PFSK-1 (cell line): ENCODE results near the gene PRL.

Source experiments
- FOXP2 ChIP-seq: optimal IDR thresholded peaks from 2 replicates; pipeline ENCODE3; 2011; ENCODE audit warnings: borderline replicate concordance, control low read depth, inconsistent platforms; ENCODE audit not compliant: insufficient read depth; ENCODE audit errors: extremely low read length, extremely low read depth
- POLR2AphosphoS5 ChIP-seq: IDR thresholded peaks from 2 replicates; pipeline ENCODE4 v1.6.1; 2012; ENCODE audit warnings: low read depth, mild to moderate bottlenecking, control low read depth, low read length, moderate library complexity
- SIN3A ChIP-seq: IDR thresholded peaks from 2 replicates; pipeline ENCODE4 v1.6.1; 2012; ENCODE audit warnings: mild to moderate bottlenecking, low read length, moderate library complexity, borderline replicate concordance; ENCODE audit not compliant: insufficient read depth
- TAF1 ChIP-seq: IDR thresholded peaks from 2 replicates; pipeline ENCODE4 v1.6.1; 2012; ENCODE audit warnings: low read length, control low read depth, borderline replicate concordance; ENCODE audit not compliant: insufficient read depth
- TF ChIP-seq, protein P1 (sequence below), 2 experiments: IDR thresholded peaks; 2 replicates each; pipeline versions ENCODE4 v1.6.1 to v1.8.0; 2011 to 2012; ENCODE audit warnings: low read depth in 2 of 2, low read length in 2 of 2, control low read depth in 1 of 2, inconsistent platforms in 1 of 2, mild to moderate bottlenecking in 1 of 2, moderate library complexity in 1 of 2; ENCODE audit not compliant: insufficient read depth in 1 of 2

PRL gene

DNA sequence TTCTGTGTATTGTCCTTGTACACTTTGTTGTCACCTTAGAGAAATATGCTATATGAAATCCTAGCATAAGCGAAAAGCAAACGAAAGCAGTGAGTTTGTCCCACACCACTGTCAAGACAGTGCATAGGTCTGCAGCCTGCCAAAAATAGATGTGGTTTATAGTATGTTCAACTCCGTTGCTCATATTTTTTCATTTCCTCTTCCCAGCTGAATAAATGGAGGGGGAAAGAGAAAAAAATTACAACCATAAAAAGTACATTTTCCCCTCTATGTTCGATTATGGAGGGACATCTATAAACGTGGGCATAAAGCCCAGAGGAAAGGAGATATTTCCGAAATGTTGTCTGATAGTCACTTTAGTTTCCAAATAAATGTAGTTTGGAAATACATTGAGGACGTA is 25.8 kb downstream of the PRL start:
- TF ChIP-seq POLR2AphosphoS5 (no peak), FOXP2 (no peak), TAF1 (no peak), SIN3A (no peak)
- TF ChIP-seq, protein P1, sequence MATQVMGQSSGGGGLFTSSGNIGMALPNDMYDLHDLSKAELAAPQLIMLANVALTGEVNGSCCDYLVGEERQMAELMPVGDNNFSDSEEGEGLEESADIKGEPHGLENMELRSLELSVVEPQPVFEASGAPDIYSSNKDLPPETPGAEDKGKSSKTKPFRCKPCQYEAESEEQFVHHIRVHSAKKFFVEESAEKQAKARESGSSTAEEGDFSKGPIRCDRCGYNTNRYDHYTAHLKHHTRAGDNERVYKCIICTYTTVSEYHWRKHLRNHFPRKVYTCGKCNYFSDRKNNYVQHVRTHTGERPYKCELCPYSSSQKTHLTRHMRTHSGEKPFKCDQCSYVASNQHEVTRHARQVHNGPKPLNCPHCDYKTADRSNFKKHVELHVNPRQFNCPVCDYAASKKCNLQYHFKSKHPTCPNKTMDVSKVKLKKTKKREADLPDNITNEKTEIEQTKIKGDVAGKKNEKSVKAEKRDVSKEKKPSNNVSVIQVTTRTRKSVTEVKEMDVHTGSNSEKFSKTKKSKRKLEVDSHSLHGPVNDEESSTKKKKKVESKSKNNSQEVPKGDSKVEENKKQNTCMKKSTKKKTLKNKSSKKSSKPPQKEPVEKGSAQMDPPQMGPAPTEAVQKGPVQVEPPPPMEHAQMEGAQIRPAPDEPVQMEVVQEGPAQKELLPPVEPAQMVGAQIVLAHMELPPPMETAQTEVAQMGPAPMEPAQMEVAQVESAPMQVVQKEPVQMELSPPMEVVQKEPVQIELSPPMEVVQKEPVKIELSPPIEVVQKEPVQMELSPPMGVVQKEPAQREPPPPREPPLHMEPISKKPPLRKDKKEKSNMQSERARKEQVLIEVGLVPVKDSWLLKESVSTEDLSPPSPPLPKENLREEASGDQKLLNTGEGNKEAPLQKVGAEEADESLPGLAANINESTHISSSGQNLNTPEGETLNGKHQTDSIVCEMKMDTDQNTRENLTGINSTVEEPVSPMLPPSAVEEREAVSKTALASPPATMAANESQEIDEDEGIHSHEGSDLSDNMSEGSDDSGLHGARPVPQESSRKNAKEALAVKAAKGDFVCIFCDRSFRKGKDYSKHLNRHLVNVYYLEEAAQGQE (IDR thresholded peaks at IDR 0.05; ENCODE audit: insufficient read depth in 1 of 2, low read depth in 2 of 2, low read length in 2 of 2): no peak

GRCh38 chr6:22263748-22264147 is 33.1 kb downstream of the PRL start:
- no peak for TF ChIP-seq FOXP2
- TF ChIP-seq, protein P1 (IDR thresholded peaks at IDR 0.05; ENCODE audit: insufficient read depth in 1 of 2, low read depth in 2 of 2, low read length in 2 of 2): no peak
- no peak for TF ChIP-seq TAF1
- no peak for TF ChIP-seq POLR2AphosphoS5
- TF ChIP-seq SIN3A: no peak

GRCh38 chr6:22254886-22255285 is 42.0 kb downstream of the PRL start:
- TF ChIP-seq SIN3A (no peak), FOXP2 (no peak), POLR2AphosphoS5 (no peak), TAF1 (no peak)
- TF ChIP-seq, protein P1 (IDR thresholded peaks at IDR 0.05; ENCODE audit: insufficient read depth in 1 of 2, low read depth in 2 of 2, low read length in 2 of 2): no peak

DNA sequence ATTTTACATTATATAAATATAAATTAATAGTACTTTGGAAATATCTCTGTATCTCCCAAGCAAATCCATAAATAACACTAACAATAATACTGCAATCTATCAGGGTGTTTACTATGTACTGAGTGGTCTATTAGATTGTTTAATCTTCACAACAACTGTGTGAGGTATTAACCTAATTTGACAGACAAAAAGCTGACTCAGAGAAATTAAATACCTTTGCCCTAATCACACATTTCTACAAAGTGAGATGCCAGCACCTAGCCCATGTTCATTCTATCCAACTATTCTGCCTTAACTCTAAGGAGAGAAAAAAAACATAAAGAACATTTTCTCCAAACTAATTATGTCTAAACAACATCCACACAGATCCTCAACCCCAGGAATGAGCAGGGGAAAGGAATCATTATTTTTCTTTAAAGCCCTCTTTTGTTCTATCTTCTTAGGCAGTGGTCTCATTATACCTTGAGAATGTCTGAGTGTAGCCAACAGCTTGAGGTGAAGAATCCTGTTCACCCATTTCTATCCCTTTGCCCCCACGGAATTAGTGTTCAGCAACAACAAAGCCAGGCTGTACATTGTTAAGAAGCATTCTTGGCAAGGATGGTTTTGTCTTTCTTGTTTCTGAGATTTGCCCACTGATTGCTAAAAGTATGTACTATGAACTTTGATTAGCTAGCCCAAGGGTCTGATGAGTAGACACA is 42.7 kb downstream of the PRL start:
- TF ChIP-seq POLR2AphosphoS5 (no peak), TAF1 (no peak), SIN3A (no peak), FOXP2 (no peak)
- TF ChIP-seq, protein P1 (IDR thresholded peaks at IDR 0.05; ENCODE audit: insufficient read depth in 1 of 2, low read depth in 2 of 2, low read length in 2 of 2): no peak
